Liver (tissue), 3 donors: ENCODE data around the gene BMPER.
A peak's percentile ranks its signal among the peaks of the same experiment; 100 is the strongest.

Experiments used
- EGR1 ChIP-seq, 2 donors: IDR thresholded peaks; 2 replicates each; pipeline ENCODE4 v1.6.1; 2016 to 2018; ENCODE audit warnings: antibody characterized with exemption in 2 of 2, low read depth in 2 of 2
- HNF4G ChIP-seq: IDR thresholded peaks from 2 replicates; pipeline ENCODE4 v1.6.1; 2016; ENCODE audit warnings: antibody characterized with exemption
- JUND ChIP-seq, 2 donors: IDR thresholded peaks; 2 replicates each; pipeline ENCODE4 v1.6.1; 2016; ENCODE audit warnings: antibody characterized with exemption in 2 of 2
- RXRA ChIP-seq, 2 donors: IDR thresholded peaks; 2 replicates each; pipeline ENCODE4 v1.6.1; 2017 to 2018; ENCODE audit warnings: antibody characterized with exemption in 2 of 2, mild to moderate bottlenecking in 1 of 2
- TAF1 ChIP-seq: conservative IDR thresholded peaks from 2 replicates; pipeline ENCODE4 v1.6.1; 2016; ENCODE audit warnings: antibody characterized with exemption, mild to moderate bottlenecking
- TF ChIP-seq, protein P1 (sequence below): IDR thresholded peaks from 2 replicates; pipeline ENCODE4 v1.6.1; 2016; ENCODE audit warnings: antibody characterized with exemption
- TF ChIP-seq, protein P2 (sequence below): IDR thresholded peaks from 2 replicates; pipeline ENCODE4 v1.6.1; 2016; ENCODE audit warnings: antibody characterized with exemption, mild to moderate bottlenecking
- TF ChIP-seq, protein P3 (sequence below): fragments of 150-350 bp; IDR thresholded peaks from 2 replicates; pipeline ENCODE4 v1.5.1; 2017; ENCODE audit warnings: improper control_type of control experiment, low read depth, low read length; ENCODE audit not compliant: missing input control
- TF ChIP-seq, protein P4 (sequence below): IDR thresholded peaks from 2 replicates; pipeline ENCODE4 v1.6.1; 2016; ENCODE audit warnings: antibody characterized with exemption
- TF ChIP-seq, protein P5 (sequence below): IDR thresholded peaks from 2 replicates; pipeline ENCODE4 v1.6.1; 2016; ENCODE audit warnings: antibody characterized with exemption
- donor health status: healthy.
- donor health status: healthy.

DNA sequence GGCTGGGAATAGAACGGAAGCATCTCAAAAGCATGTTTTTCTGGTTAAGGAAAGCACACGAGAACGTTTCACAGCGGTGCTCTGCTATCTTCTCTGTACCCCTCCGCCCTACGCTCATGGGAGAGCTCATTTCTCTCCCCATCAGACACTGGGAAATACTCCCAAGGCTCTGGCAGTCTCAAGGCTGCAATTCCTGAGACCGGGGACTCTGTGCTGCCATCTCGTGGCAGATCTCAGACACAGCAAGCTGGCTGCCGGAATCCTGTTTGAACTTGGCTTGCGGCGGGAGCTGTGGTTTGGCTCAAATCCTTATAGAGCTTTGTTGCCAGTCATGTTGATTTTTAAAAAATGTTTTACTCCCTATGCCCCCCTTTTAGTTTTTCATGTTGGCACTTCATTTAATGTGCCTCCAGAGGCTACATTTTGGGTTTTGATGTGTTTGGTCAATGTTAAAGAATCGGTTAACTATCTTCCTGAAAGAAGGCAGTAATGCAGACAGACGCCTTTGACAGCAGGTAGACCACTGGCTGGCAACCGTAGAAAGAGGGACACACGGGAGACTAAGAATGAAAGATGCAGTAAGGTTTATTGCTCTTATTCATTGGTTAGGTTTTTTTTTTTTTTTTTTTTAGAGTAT lies 27.6 kb downstream of the BMPER start:
- TF ChIP-seq, protein P1, sequence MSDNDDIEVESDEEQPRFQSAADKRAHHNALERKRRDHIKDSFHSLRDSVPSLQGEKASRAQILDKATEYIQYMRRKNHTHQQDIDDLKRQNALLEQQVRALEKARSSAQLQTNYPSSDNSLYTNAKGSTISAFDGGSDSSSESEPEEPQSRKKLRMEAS: no peak
- TF ChIP-seq, protein P2, sequence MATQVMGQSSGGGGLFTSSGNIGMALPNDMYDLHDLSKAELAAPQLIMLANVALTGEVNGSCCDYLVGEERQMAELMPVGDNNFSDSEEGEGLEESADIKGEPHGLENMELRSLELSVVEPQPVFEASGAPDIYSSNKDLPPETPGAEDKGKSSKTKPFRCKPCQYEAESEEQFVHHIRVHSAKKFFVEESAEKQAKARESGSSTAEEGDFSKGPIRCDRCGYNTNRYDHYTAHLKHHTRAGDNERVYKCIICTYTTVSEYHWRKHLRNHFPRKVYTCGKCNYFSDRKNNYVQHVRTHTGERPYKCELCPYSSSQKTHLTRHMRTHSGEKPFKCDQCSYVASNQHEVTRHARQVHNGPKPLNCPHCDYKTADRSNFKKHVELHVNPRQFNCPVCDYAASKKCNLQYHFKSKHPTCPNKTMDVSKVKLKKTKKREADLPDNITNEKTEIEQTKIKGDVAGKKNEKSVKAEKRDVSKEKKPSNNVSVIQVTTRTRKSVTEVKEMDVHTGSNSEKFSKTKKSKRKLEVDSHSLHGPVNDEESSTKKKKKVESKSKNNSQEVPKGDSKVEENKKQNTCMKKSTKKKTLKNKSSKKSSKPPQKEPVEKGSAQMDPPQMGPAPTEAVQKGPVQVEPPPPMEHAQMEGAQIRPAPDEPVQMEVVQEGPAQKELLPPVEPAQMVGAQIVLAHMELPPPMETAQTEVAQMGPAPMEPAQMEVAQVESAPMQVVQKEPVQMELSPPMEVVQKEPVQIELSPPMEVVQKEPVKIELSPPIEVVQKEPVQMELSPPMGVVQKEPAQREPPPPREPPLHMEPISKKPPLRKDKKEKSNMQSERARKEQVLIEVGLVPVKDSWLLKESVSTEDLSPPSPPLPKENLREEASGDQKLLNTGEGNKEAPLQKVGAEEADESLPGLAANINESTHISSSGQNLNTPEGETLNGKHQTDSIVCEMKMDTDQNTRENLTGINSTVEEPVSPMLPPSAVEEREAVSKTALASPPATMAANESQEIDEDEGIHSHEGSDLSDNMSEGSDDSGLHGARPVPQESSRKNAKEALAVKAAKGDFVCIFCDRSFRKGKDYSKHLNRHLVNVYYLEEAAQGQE: no peak
- TF ChIP-seq, protein P3, sequence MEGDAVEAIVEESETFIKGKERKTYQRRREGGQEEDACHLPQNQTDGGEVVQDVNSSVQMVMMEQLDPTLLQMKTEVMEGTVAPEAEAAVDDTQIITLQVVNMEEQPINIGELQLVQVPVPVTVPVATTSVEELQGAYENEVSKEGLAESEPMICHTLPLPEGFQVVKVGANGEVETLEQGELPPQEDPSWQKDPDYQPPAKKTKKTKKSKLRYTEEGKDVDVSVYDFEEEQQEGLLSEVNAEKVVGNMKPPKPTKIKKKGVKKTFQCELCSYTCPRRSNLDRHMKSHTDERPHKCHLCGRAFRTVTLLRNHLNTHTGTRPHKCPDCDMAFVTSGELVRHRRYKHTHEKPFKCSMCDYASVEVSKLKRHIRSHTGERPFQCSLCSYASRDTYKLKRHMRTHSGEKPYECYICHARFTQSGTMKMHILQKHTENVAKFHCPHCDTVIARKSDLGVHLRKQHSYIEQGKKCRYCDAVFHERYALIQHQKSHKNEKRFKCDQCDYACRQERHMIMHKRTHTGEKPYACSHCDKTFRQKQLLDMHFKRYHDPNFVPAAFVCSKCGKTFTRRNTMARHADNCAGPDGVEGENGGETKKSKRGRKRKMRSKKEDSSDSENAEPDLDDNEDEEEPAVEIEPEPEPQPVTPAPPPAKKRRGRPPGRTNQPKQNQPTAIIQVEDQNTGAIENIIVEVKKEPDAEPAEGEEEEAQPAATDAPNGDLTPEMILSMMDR: peak; percentile 97
- TF ChIP-seq, protein P4, sequence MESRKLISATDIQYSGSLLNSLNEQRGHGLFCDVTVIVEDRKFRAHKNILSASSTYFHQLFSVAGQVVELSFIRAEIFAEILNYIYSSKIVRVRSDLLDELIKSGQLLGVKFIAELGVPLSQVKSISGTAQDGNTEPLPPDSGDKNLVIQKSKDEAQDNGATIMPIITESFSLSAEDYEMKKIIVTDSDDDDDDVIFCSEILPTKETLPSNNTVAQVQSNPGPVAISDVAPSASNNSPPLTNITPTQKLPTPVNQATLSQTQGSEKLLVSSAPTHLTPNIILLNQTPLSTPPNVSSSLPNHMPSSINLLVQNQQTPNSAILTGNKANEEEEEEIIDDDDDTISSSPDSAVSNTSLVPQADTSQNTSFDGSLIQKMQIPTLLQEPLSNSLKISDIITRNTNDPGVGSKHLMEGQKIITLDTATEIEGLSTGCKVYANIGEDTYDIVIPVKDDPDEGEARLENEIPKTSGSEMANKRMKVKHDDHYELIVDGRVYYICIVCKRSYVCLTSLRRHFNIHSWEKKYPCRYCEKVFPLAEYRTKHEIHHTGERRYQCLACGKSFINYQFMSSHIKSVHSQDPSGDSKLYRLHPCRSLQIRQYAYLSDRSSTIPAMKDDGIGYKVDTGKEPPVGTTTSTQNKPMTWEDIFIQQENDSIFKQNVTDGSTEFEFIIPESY: no peak
- TF ChIP-seq, protein P5, sequence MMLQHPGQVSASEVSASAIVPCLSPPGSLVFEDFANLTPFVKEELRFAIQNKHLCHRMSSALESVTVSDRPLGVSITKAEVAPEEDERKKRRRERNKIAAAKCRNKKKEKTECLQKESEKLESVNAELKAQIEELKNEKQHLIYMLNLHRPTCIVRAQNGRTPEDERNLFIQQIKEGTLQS: no peak
- TF ChIP-seq JUND (IDR thresholded peaks at IDR 0.05): no peak
- TF ChIP-seq RXRA (IDR thresholded peaks at IDR 0.05): peak in 1 of 2 donors; percentile 9
- TF ChIP-seq TAF1: no peak
- no peak for TF ChIP-seq HNF4G
- no peak for TF ChIP-seq EGR1 (IDR thresholded peaks at IDR 0.05; ENCODE audit: low read depth in 2 of 2)
